Keratinocyte (primary cell): ENCODE data around the gene TMEM267.

Experiments used
- CTCF ChIP-seq, 3 experiments: IDR thresholded peaks in 1 of 3; conservative IDR thresholded peaks in 1 of 3; optimal IDR thresholded peaks in 1 of 3; 2 replicates in 2 of 3; 3 replicates in 1 of 3; pipeline versions ENCODE3 to v1.5.1; 2011; ENCODE audit warnings: low read length in 3 of 3, mild to moderate bottlenecking in 3 of 3, moderate library complexity in 2 of 3, control low read depth in 1 of 3, inconsistent platforms in 1 of 3; ENCODE audit not compliant: insufficient read depth in 2 of 3; ENCODE audit errors: extremely low read depth in 1 of 3
- EZH2 ChIP-seq: IDR thresholded peaks from one replicate; pipeline ENCODE4 v1.6.1; 2012; ENCODE audit warnings: inconsistent platforms, mild to moderate bottlenecking, low read length, moderate library complexity

- no peak for TF ChIP-seq CTCF (optimal IDR thresholded peaks at IDR 0.05 in 1 of 3, IDR thresholded peaks at IDR 0.05 in 1 of 3, conservative IDR thresholded peaks at IDR 0.05 in 1 of 3; ENCODE audit: extremely low read depth in 1 of 3, insufficient read depth in 2 of 3, low read length in 3 of 3)
- TF ChIP-seq EZH2, result no peak
Observed at GRCh38 chr5:43514471-43514815, 30.8 kb upstream of the TMEM267 start.
